HepG2 (cell line): ENCODE results near the gene ALB. TPM values are rescaled to one million over a fixed set of nuclear protein-coding genes. Genes with fewer than 3 reads are reported as not detected.
A peak's percentile ranks its signal among the peaks of the same experiment; 100 is the strongest.

Source experiments
- ATM ChIP-seq: fragments of 450-650 bp; IDR thresholded peaks from 2 replicates; pipeline ENCODE4 v1.7.1; 2017; ENCODE audit warnings: mild to moderate bottlenecking, borderline replicate concordance
- BRF2 ChIP-seq: sonication (generic); formaldehyde crosslinking; IDR thresholded peaks from 2 replicates; pipeline ENCODE4 v1.8.1; 2022; ENCODE audit warnings: mild to moderate bottlenecking, missing genetic modification reagents
- EHMT2 ChIP-seq: fragments of 200-600 bp; sonication (generic); IDR thresholded peaks from 2 replicates; pipeline ENCODE4 v1.7.0; 2017; ENCODE audit warnings: antibody characterized with exemption, low read depth, low read length, borderline replicate concordance
- ELF4 ChIP-seq: sonication (generic); formaldehyde crosslinking; IDR thresholded peaks from 2 replicates; pipeline ENCODE4 v1.5.0; 2020; ENCODE audit warnings: missing genetic modification reagents, mild to moderate bottlenecking, moderate library complexity, borderline replicate concordance
- MTF1 ChIP-seq: sonication (generic); formaldehyde crosslinking; IDR thresholded peaks from 2 replicates; pipeline ENCODE4 v1.5.0; 2020; ENCODE audit warnings: missing genetic modification reagents
- NAIF1 ChIP-seq: sonication (generic); formaldehyde crosslinking; IDR thresholded peaks from 2 replicates; pipeline ENCODE4 v1.5.0; 2020; ENCODE audit warnings: mild to moderate bottlenecking, missing genetic modification reagents, borderline replicate concordance
- NR2F2 ChIP-seq: IDR thresholded peaks from 2 replicates; pipeline ENCODE4 v1.6.1; 2012; ENCODE audit warnings: low read depth, inconsistent platforms, borderline replicate concordance
- POGK ChIP-seq: sonication (generic); formaldehyde crosslinking; conservative IDR thresholded peaks from 2 replicates; pipeline ENCODE4 v1.8.0; 2022; ENCODE audit warnings: mild to moderate bottlenecking, moderate library complexity, missing genetic modification reagents
- RFX1 ChIP-seq: fragments of 450-650 bp; IDR thresholded peaks from 2 replicates; pipeline ENCODE4 v1.6.1; 2017
- SOX13 ChIP-seq, 3 experiments: fragments of 450-650 bp in 1 of 3; sonication (generic) in 1 of 3; formaldehyde crosslinking in 1 of 3; IDR thresholded peaks in 2 of 3; conservative IDR thresholded peaks in 1 of 3; 2 replicates each; pipeline versions ENCODE4 v1.5.0 to v1.6.1; 2016 to 2020; ENCODE audit warnings: antibody characterized with exemption in 1 of 3, mild to moderate bottlenecking in 1 of 3, missing compliant biosample characterization in 1 of 3, missing genetic modification reagents in 1 of 3, moderate library complexity in 1 of 3
- SRSF1 ChIP-seq: fragments of 200-400 bp; formaldehyde crosslinking; optimal IDR thresholded peaks from 2 replicates; pipeline ENCODE3; 2017; ENCODE audit warnings: mild to moderate bottlenecking, low read depth, low read length, moderate library complexity
- U2AF2 ChIP-seq: fragments of 200-400 bp; formaldehyde crosslinking; IDR thresholded peaks from 2 replicates; pipeline ENCODE4 v1.6.1; 2017; ENCODE audit warnings: low read depth, mild to moderate bottlenecking, low read length
- ZIK1 ChIP-seq: sonication (generic); formaldehyde crosslinking; IDR thresholded peaks from 2 replicates; pipeline ENCODE4 v1.5.0; 2020; ENCODE audit warnings: mild to moderate bottlenecking, low read depth, missing genetic modification reagents, borderline replicate concordance
- ZNF160 ChIP-seq: sonication (generic); formaldehyde crosslinking; IDR thresholded peaks from 2 replicates; pipeline ENCODE4 v1.8.0; 2022; ENCODE audit warnings: mild to moderate bottlenecking, inconsistent platforms, missing genetic modification reagents
- ZNF513 ChIP-seq: sonication (generic); formaldehyde crosslinking; conservative IDR thresholded peaks from 2 replicates; pipeline ENCODE4 v1.5.0; 2020; ENCODE audit warnings: missing genetic modification reagents
- ZNF570 ChIP-seq: sonication (generic); formaldehyde crosslinking; IDR thresholded peaks from 2 replicates; pipeline ENCODE4 v1.4.0; 2020; ENCODE audit warnings: mild to moderate bottlenecking, missing genetic modification reagents, borderline replicate concordance
- ZNF7 ChIP-seq: IDR thresholded peaks from 2 replicates; pipeline ENCODE4 v1.6.1; 2016; ENCODE audit warnings: missing biosample characterization, missing genetic modification reagents
- ZNF800 ChIP-seq: sonication (generic); formaldehyde crosslinking; IDR thresholded peaks from 2 replicates; pipeline ENCODE4 v1.4.0; 2020; ENCODE audit warnings: missing genetic modification reagents
- ZNF878 ChIP-seq: sonication (generic); formaldehyde crosslinking; IDR thresholded peaks from 2 replicates; pipeline ENCODE4 v1.8.1; 2023; ENCODE audit warnings: mild to moderate bottlenecking, missing genetic modification reagents, moderate library complexity
- polyA plus RNA-seq, 8 experiments: library from polyadenylated mRNA; depleted of rRNA in 3 of 8; stranded (reverse) in 7 of 8; unstranded in 1 of 8; fragments of >200 nt; fragmentation: Illumina TruSeq in 4 of 8; extraction: Trizol in 4 of 8; gene quantifications; 2 replicates each; pipeline versions ENCODE4 v1.2.1 to v1.2.3, GENCODE V29; 2011 to 2016; ENCODE audit warnings: low read depth in 4 of 8, missing spikeins in 1 of 8, mixed read lengths in 1 of 8; ENCODE audit not compliant: insufficient read depth in 1 of 8
- total RNA-seq, 5 experiments: library from RNA; depleted of rRNA; stranded (reverse); fragments of >200 nt; fragmentation: Illumina TruSeq; extraction: Trizol; gene quantifications; 2 replicates each; pipeline ENCODE4 v1.2.3, GENCODE V29; 2016; ENCODE audit warnings: low read depth in 1 of 5
- TF ChIP-seq, protein P1 (sequence below): IDR thresholded peaks from 2 replicates; pipeline ENCODE4 v1.6.1; 2016
- TF ChIP-seq, protein P2 (sequence below): sonication (generic); formaldehyde crosslinking; IDR thresholded peaks from 2 replicates; pipeline ENCODE4 v1.5.0; 2020; ENCODE audit warnings: missing genetic modification reagents, mild to moderate bottlenecking, borderline replicate concordance

ALB gene
- total and polyA plus RNA-seq, 2 of the 13 experiments (the other 11 are each of a cell fraction or from before 2014, with no cell fraction given) = 22,259 to 22,625 TPM

GRCh38 chr4:73404042-73404441 lies at the start of gene ALB (continued):
- TF ChIP-seq NR2F2 (0 out of 2 replicates have a peak, but pooled peaks have one; percentile 28), U2AF2 (no peak), MTF1 (peak; percentile 47; the same call in 1 of the 2 replicates), ZNF878 (peak; percentile 39; the same call in 1 of the 2 replicates), SOX13 (IDR thresholded peaks at IDR 0.05) (no peak), SOX13 (CRISPR knock-in tag; conservative IDR thresholded peaks at IDR 0.05 in 1 of 2, IDR thresholded peaks at IDR 0.05 in 1 of 2) (peak in 1 of 2 experiments; percentile 78; a peak in 2 of 4 replicates), RFX1 (no peak), ZNF7 (no peak; the same call in 1 of the 2 replicates), EHMT2 (no peak), ZNF160 (no peak; the same call in 1 of the 2 replicates), ZNF800 (CRISPR knock-in tag) (no peak; the same call in 1 of the 2 replicates), BRF2 (CRISPR knock-in tag) (peak; percentile 73; the same call in 1 of the 2 replicates), ZNF513 (CRISPR knock-in tag) (no peak), POGK (CRISPR knock-in tag) (peak; percentile 51; the same call in 1 of the 2 replicates), NAIF1 (CRISPR knock-in tag) (no peak), ELF4 (CRISPR knock-in tag) (peak; percentile 64; the same call in 1 of the 2 replicates), ZNF570 (CRISPR knock-in tag) (no peak), ATM (no peak), SRSF1 (no peak), ZIK1 (CRISPR knock-in tag) (no peak)
- TF ChIP-seq, protein P1, sequence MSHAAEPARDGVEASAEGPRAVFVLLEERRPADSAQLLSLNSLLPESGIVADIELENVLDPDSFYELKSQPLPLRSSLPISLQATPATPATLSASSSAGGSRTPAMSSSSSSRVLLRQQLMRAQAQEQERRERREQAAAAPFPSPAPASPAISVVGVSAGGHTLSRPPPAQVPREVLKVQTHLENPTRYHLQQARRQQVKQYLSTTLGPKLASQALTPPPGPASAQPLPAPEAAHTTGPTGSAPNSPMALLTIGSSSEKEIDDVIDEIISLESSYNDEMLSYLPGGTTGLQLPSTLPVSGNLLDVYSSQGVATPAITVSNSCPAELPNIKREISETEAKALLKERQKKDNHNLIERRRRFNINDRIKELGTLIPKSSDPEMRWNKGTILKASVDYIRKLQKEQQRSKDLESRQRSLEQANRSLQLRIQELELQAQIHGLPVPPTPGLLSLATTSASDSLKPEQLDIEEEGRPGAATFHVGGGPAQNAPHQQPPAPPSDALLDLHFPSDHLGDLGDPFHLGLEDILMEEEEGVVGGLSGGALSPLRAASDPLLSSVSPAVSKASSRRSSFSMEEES (CRISPR knock-in tag) = peak; percentile 57; the same call in 1 of the 2 replicates
- TF ChIP-seq, protein P2, sequence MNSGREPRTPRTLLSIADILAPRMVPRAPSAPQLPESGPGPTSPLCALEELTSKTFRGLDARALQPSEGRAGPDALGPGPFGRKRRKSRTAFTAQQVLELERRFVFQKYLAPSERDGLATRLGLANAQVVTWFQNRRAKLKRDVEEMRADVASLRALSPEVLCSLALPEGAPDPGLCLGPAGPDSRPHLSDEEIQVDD (CRISPR knock-in tag) = no peak
